ENCODE data around the gene TM7SF3.

DNA sequence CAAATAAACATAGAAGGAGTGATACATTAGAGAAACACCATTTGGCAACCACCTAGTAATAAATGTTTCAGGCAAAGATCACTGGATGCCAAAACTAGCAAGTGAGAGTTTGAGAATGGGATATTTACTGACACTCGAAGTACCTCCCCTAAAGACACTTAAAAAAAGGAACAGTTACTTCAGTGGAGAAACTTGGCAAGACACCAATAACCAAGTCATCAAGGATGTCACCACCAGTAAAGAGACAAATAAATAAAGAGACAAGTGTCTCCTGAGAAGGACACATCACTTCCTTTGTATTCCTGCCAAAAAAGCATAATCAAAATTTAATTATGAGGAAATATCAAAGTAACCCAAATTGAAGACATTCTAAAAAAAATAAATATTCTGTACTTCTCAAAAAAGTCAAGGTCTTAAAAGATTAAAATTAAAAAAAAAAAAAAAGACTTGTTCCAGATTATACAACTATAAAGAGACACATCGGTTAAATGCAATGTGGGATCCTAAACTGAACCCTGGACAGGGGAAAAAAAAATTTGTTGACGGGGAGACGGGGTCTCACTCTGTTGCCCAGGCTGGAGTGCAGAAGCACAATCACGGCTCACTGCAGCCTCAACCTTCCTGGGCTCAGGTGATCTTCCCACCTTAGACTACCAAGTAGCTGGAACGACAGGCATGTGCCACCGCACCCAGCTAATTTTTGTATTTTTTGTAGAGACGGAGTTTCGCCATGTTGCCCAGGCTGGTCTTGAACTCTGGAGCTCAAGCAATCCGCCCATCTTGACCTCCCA is 26.4 kb downstream of the TM7SF3 start:
- TF ChIP-seq EZH2 (IDR thresholded peaks at IDR 0.05) (no peak), POLR2AphosphoS5 (IDR thresholded peaks at IDR 0.05; ENCODE audit: borderline replicate concordance, low read depth, low read length) (no peak), FOXP2 (optimal IDR thresholded peaks at IDR 0.05; ENCODE audit: control extremely low read depth, extremely low read length, insufficient read depth) (no peak)

Data from SK-N-MC (cell line).